GM10847 (cell line): ENCODE data around the gene POU2AF3.

Source experiments
- POLR2A ChIP-seq: IDR thresholded peaks from 2 replicates; pipeline ENCODE4 v1.6.1; 2011; ENCODE audit not compliant: insufficient read length; ENCODE audit errors: extremely low read depth

Gene POU2AF3

DNA sequence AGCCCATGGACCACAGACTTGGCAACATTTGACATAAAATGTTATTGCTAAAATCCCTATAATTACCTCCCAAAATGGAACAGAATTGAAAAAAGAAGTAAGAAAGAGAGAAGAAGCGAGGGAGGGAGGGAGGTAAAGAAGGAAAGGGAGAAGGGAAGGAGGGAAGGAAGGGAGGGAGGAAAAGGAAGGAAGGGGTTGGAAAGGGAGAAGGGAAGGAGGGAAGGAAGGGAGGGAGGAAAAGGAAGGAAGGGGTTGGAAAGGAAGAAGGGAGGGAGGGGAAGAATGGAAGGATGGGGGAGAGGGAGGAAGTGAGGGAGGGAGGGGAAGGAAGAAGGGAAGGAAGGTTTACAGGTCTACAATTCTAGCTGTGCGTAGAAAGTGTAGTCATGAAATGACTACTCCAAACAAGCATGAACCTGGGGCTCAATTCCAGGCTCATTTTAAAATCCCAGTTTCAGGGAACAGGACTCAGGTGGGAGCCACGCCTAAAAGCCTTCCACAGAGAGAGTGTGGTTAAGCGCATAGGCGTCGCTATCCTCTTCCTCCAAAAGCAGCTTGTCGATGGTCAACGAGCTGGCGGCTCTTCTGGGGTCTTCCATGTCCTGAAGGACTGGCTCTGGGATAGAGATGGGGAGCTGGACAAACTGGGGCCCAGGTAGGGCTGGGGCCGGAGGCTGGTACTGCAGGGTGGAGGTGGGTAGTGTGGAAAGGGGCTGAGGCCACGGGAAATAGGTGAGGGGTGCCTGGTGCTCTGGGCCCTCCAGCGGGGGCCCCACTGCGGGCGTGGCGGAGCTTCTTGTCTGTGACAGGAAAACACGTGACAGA is 55.6 kb downstream of the POU2AF3 start:
- no peak for TF ChIP-seq POLR2A

DNA sequence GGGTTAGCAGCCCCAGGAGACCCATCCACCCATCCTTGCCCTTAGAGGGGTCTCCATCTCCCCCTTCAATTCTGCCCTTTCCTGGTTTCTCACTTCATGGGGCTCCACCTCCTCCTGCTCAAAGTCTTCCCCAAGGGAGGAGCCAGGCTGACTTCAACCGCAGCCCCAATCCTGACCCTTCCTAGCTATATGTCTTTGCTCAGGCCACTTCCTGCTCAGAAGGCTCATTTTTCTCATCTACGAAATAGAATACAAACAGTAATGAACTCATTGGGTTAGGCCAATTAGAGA is 56.2 kb downstream of the POU2AF3 start:
- no peak for TF ChIP-seq POLR2A

DNA sequence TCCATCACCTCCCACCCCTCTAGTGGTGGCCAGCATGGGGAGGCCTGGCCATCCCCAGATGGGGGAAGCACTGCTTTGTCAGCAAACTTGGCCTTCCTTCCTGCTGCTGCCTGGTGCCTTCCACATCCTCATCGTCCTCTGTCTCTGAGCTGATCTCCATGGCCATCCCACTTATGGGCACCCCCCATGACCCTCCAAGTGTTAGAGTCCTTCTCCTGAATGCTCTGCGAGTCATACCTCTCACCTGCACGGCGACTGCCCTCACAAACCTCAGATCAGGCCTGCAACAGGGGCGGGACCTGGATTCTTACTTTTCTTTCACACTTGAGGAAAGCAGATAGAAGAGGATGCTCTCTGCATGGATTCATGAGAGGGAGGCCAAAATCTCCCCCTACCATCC is 56.8 kb downstream of the POU2AF3 start:
- no peak for TF ChIP-seq POLR2A

DNA sequence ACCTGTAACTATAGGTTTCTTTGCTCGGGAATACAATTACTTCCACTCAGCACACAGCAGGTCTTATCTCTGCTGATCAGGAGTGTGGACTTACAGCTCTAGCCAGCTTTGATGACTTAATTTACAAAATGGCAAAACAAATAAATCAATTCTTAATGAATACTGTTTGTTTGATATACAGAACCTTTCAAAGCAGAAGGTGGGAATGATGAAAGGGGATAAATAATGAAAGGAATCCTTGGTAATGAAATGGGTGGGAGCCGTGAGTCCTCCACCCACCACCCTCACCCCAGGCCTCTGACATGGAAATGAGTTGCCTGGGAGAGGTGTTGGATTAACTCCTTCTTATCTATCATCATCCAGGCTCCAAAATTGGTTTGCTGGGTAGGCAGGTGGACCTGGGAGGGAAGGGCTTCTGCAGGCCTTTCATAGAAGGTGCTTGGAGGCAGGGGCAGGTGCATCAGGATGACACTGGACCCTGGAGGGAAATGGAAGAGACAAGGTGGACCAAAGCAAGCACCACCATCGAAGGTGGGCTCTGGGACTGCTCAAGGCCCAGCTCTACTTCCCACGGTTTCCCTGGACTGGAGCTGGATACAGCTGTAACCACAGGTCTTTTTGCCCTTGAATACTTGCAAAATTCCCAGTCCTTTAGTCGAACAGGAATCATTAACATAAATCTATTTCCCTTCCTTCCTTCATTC is 57.8 kb downstream of the POU2AF3 start:
- TF ChIP-seq POLR2A, result no peak

DNA sequence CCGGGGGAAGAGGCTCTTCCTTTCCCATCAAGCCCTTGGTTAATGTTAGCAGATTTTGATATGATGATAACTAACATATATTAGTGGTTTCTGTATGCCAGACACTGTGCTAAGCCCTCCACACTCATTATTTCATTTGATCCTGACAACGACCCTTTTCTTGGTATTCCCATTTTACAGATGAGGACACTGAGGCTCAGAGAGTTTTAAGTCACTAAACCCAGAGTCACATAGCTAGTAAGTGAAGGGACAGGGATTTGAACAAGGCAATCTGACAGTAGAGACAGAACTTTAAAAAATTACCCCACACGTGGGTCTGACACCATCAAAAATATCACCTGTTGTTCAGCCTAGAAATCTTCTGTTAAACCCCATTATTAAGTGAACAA is 58.3 kb downstream of the POU2AF3 start:
- no peak for TF ChIP-seq POLR2A

DNA sequence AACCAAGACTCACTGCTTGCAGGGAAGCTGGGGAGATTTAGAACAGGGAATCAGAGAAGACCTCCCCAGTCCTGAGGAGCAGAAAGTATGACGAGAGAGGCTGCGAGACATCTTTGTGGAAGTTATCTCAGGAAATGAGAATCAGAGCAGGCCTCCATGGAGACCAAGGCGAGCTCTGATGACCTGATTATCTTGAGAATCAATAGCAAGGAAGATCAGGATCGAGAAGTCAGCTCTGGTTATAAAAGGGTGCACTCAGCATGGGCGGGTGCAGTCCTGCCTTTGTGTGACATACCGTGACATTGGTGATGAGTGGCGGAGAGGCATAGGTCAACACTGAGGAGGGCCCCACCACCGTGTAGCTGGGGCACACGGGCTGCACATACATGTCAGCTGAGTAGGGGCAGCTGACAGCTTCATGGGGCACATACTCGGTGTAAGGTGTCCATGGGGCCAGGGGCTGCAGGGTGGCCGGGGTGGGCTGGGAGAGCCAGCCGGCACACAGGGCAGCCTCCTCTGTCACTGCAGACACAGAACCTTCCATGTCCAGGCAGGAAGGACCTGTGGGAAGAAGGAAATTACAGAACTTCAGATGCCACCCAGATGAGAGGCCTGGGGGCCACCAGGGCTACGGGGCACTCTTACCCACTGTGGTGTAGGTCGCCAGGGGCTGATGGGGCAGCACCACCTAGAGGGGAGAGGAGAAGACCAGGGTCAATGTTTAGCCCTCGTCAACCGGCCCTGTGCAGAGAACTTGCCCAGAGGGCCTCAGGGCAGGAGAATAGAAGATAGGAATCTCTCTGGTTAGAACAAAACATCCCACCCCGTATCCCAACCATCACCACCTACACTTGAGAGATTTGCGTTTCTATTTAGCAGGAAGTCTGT is 59.0 kb downstream of the POU2AF3 start:
- TF ChIP-seq POLR2A, result no peak
